HUES6 (cell line): ENCODE results near the gene TEX10.

Experiments used
- H3K27ac ChIP-seq: 2 replicates; pipeline ENCODE4 v1.7.0; 2013; ENCODE audit warnings: low read depth, mild to moderate bottlenecking, low read length, inconsistent platforms
- H3K27me3 ChIP-seq: 2 replicates; pipeline ENCODE4 v1.6.1; 2013; ENCODE audit warnings: low read length; ENCODE audit not compliant: control insufficient read depth, insufficient read depth
- H3K36me3 ChIP-seq: 2 replicates; pipeline ENCODE4 v1.6.1; 2013; ENCODE audit warnings: low read length; ENCODE audit not compliant: control insufficient read depth, insufficient read depth
- H3K4me1 ChIP-seq: 2 replicates; pipeline ENCODE4 v1.6.1; 2013; ENCODE audit warnings: low read length; ENCODE audit not compliant: control insufficient read depth, insufficient read depth
- H3K4me3 ChIP-seq: 2 replicates; pipeline ENCODE4 v1.5.1; 2013; ENCODE audit warnings: low read depth, low read length
- H3K9ac ChIP-seq: one replicate; pipeline ENCODE4 v1.6.1; 2013; ENCODE audit warnings: mild to moderate bottlenecking, low read length
- H3K9me3 ChIP-seq: 2 replicates; pipeline ENCODE4 v1.6.1; 2013; ENCODE audit warnings: low read depth, low read length; ENCODE audit not compliant: control insufficient read depth, insufficient read depth

The TEX10 gene

GRCh38 chr9:100285080-100285479 is 67.7 kb downstream of the TEX10 start:
- Histone ChIP-seq H3K4me3 (no peak overlapping the region), H3K27ac (no peak overlapping the region), H3K36me3 (peaks cover 37% of the 10 kb centered on the region), H3K4me1 (no peaks in the 10 kb centered on the region), H3K9me3 (peaks cover 21% of the 10 kb centered on the region; the same call in 1 of the 2 replicates), H3K9ac (no peak overlapping the region), H3K27me3 (no peaks in the 10 kb centered on the region)

DNA sequence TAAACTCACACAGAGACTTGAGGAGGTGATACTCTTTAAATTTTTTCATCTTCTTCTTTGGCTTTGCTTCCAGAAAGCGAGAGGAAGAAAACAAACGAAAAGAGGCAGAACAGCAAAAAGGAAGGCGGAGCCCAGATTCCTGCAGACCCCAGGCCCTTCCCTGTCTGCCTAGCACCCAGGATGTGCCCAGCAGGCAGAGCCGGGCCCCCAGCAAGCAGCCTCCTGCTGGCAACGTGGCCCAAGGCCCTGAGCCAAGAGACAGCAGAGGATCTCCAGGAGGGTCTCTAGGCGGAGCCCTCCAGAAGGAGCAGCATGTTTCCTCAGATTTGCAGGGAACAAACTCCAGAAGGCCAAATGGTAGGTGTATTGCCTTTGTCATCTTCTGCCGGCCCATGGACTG is 68.5 kb downstream of the TEX10 start:
- H3K27ac ChIP-seq = no peak overlapping the region
- no peak overlapping the region for H3K4me3 ChIP-seq
- H3K4me1 ChIP-seq = no peaks in the 10 kb centered on the region
- no peaks in the 10 kb centered on the region for H3K27me3 ChIP-seq
- H3K9me3 ChIP-seq = peaks cover 21% of the 10 kb centered on the region; the same call in 1 of the 2 replicates
- H3K9ac ChIP-seq = no peak overlapping the region
- H3K36me3 ChIP-seq = peaks cover 31% of the 10 kb centered on the region

DNA sequence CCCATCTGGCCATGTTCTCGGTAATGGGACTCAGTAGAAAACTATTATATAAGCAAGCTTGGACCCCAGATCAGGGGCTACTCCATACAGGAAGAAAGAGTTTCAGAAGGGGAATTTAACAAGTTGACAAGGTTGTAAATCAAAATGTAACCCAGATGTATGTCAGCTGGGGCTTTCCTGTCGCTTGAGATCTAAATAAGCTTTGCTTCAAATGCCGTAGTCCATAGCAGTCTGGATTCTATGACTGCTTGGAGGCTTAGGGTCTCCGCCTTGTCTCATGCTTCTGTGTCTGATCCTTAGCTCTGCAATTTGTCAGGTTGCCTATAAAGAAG is 70.4 kb downstream of the TEX10 start:
- peaks cover 13% of the 10 kb centered on the region; the same call in 1 of the 2 replicates for H3K9me3 ChIP-seq

DNA sequence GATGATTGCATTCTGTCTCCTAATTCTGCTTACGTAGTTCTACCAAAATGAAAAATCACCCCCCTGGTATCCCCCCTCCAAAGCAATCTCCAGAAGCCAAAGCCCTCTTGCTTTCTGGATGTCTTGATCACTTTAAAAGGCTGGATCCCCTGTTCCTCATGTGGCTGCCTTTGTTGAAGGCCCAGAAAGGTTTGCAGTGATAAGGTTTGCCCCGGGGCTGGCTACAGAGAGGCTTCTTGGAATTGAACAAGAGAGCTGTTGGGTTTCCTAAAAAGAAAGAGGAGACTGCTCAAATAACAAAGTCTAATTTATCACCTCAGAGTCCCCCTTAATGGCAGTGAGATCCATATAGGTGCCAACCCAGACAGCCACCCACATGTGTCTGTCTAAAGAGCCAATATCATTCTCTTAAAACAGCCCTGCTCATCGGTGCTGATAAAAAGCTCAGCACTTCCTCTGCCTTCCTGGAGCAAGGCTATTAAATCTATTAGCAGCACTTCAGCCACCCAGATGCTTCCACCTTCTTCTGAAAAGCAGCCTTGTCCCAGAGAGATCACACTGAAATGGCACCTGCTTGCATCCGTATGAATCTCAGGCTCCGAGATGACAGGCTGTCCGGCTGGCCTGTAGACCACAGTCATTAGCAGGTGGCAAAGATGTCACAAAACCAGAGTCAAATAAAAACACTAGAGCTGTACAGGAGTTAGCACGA is 70.9 kb downstream of the TEX10 start:
- Histone ChIP-seq H3K9ac (no peak overlapping the region), H3K27me3 (no peaks in the 10 kb centered on the region), H3K27ac (no peak overlapping the region), H3K4me3 (no peak overlapping the region), H3K9me3 (peaks cover 11% of the 10 kb centered on the region; the same call in 1 of the 2 replicates), H3K4me1 (no peaks in the 10 kb centered on the region), H3K36me3 (peaks cover 19% of the 10 kb centered on the region)

More for the DNA sequence above, 70.4 kb downstream of the TEX10 start:
- Histone ChIP-seq H3K4me1 (no peaks in the 10 kb centered on the region), H3K4me3 (no peak overlapping the region), H3K27me3 (no peaks in the 10 kb centered on the region), H3K27ac (no peak overlapping the region), H3K36me3 (peaks cover 25% of the 10 kb centered on the region), H3K9ac (no peak overlapping the region)

DNA sequence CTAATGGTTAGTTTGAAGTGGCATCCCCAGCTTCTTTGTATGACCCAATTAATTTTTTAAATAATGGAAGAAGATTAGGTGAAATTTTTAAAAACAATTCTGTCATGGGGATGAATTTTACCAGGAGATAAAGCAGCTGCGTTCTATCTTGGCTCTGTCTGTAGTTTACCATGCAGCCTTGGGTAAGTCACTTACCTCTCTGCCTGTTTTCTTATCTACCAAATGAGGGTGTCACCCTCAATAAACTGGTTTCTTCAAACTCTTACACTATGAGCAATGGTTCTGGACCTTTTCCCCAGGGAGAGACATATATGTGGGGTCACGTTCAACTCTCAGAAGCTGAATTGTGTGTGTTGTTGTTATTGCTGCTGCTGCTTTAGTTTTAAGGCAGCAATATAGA is 71.7 kb downstream of the TEX10 start:
- H3K27ac ChIP-seq = no peak overlapping the region
- H3K9me3 ChIP-seq = peaks cover 8% of the 10 kb centered on the region; the same call in 1 of the 2 replicates

GRCh38 chr9:100277166-100277979 is 75.4 kb downstream of the TEX10 start:
- H3K4me3 ChIP-seq = no peak overlapping the region
- no peaks in the 10 kb centered on the region for H3K4me1 ChIP-seq
- no peak overlapping the region for H3K9ac ChIP-seq
- H3K9me3 ChIP-seq = no peaks in the 10 kb centered on the region
- H3K27ac ChIP-seq = no peak overlapping the region
- H3K27me3 ChIP-seq = no peaks in the 10 kb centered on the region
- H3K36me3 ChIP-seq = no peaks in the 10 kb centered on the region

More for the DNA sequence above, 71.7 kb downstream of the TEX10 start:
- H3K4me3 ChIP-seq = no peak overlapping the region
- no peaks in the 10 kb centered on the region for H3K4me1 ChIP-seq
- H3K36me3 ChIP-seq = peaks cover 17% of the 10 kb centered on the region
- H3K27me3 ChIP-seq = no peaks in the 10 kb centered on the region
- no peak overlapping the region for H3K9ac ChIP-seq

GRCh38 chr9:100269656-100270055 is 83.1 kb downstream of the TEX10 start:
- H3K9me3 ChIP-seq = no peaks in the 10 kb centered on the region
- no peaks in the 10 kb centered on the region for H3K27me3 ChIP-seq
- H3K27ac ChIP-seq = no peak overlapping the region
- H3K36me3 ChIP-seq = no peaks in the 10 kb centered on the region
- H3K4me3 ChIP-seq = no peak overlapping the region
- H3K4me1 ChIP-seq = peaks cover 3% of the 10 kb centered on the region; the same call in 1 of the 2 replicates
- no peak overlapping the region for H3K9ac ChIP-seq

DNA sequence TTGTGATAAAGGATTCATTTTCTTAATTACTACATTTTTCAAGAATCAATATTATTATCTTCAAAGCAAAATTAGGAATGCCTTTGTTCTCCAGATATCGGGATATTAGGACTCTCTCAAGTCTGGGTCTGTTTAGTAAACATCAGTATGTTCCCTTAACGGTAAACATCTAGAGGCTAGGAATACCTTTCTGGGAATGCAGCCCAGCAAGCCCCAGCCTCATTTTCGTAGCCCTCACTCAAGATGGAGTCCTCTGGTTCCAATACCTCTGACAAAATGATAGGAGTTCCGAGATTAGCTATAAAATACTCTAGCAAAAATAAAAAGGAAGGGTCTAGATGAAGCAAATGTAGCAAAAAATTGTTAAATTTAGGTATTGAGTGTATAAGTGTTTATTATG is 84.5 kb downstream of the TEX10 start:
- Histone ChIP-seq H3K9ac (no peak overlapping the region), H3K27ac (no peak overlapping the region), H3K27me3 (no peaks in the 10 kb centered on the region), H3K4me3 (no peak overlapping the region), H3K9me3 (no peaks in the 10 kb centered on the region), H3K36me3 (no peaks in the 10 kb centered on the region), H3K4me1 (peaks cover 3% of the 10 kb centered on the region; the same call in 1 of the 2 replicates)

DNA sequence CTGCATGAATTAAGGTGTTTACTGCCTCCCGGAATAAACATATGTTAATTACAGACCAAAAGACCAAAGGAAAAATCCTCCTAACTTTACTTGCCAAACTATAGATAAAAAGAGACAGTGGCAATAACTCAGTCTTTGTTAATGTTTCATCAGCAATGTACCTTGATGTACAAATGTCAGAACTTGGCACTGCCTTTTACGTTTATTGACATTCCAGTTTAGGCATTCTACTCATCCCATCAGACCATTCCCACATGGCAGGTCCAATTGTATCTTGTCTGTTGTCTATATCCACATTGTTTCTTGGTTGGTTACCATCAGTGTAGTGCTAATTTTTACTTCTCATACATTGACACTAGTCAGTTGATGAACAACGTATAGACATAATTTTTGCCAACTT is 85.5 kb downstream of the TEX10 start:
- Histone ChIP-seq H3K27me3 (no peaks in the 10 kb centered on the region), H3K9ac (no peak overlapping the region), H3K9me3 (no peaks in the 10 kb centered on the region), H3K4me3 (no peak overlapping the region), H3K4me1 (peaks cover 3% of the 10 kb centered on the region; the same call in 1 of the 2 replicates), H3K27ac (no peak overlapping the region), H3K36me3 (no peaks in the 10 kb centered on the region)
